NCI-H526 treated with DMSO at 0.1 percent for 48 hours (cell line): ENCODE data around the gene NSMCE1.

ENCODE experiments used
- DNase-seq: peaks from one replicate; lab custom pipeline; 2025; lab: John Stamatoyannopoulos, UW

NSMCE1 gene

DNA sequence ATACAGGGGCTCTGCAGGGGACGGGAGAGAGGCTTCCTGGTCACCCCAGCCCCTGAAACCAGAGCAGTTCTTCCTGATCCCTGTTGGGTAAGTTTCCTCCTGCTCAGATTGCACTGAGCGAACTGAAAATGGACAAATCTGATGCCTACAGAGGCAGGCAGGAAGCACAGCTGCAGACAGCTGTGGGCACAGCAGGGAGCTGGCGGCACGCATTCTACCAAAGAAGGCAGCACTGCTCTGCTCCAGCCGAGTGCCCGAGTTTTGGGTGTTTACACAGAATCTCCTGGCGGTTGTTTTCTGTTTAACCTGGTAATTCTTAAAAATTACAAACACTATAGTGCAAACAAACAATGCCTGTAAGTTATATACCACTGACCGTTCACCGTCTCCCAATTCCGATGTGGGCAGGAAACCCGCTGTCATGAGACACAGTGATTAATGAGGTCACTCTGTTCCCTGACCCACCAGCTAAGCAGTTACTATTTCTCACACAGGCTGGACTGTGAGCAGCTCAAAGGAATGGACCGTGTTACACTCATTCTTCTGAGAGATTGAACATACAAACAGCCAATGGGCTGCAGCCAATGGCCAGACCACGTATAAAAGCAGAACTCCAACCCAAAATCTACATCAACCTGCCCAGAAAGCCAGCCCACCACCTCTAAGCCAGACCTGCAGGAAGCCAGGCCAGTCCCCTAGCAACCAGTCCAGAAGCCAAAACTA lies 25.5 kb downstream of the NSMCE1 start:
- no peak for DNase-seq

GRCh38 chr16:27242398-27242797 lies 26.2 kb downstream of the NSMCE1 start:
- DNase-seq: no peak

DNA sequence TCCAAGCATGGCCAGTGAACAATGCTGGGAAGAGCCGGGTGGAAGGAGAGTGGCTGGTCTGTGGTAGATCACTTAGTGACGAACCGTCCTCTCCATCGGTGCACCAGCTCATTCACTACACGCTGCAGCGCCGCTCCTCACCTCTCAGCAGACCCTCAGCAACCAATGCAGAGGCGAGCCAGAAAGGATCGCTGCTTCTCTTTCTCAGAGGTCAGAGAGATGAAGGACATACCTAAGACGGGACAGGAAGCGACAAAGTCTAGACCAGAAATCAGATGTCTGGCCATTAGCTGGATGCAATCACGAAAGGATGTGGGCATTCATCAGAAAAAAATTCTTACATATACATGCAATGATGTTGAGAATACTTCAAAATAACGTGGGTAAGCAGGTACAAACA lies 26.9 kb downstream of the NSMCE1 start:
- no peak for DNase-seq

DNA sequence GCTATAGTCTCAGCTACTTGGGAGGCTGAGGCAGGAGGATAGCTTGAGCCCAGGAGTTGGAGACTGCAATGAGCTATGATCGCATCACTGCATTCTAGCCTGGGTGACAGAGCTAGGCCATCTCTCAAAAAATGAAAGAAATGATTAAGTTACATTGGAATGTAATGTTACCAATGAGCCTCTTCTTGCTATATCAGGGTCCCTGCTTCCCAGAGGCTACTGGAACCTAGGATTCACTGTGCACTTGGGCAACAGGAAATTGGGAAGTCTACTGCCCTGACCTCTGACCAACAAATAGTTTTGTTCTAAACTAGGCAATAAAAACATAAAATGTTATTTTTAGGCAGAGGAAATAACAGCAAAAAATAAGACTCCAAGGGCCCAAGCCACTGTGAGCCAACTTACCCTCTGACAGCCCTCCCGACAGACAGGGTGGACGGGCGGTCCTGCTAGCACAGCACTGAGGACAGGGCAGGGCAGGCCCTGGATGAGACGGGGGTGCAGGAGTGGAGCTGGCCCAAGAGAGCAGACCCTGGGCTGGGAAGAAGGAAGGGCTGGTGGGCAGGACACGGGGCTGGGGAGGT lies 27.5 kb downstream of the NSMCE1 start:
- no peak for DNase-seq

DNA sequence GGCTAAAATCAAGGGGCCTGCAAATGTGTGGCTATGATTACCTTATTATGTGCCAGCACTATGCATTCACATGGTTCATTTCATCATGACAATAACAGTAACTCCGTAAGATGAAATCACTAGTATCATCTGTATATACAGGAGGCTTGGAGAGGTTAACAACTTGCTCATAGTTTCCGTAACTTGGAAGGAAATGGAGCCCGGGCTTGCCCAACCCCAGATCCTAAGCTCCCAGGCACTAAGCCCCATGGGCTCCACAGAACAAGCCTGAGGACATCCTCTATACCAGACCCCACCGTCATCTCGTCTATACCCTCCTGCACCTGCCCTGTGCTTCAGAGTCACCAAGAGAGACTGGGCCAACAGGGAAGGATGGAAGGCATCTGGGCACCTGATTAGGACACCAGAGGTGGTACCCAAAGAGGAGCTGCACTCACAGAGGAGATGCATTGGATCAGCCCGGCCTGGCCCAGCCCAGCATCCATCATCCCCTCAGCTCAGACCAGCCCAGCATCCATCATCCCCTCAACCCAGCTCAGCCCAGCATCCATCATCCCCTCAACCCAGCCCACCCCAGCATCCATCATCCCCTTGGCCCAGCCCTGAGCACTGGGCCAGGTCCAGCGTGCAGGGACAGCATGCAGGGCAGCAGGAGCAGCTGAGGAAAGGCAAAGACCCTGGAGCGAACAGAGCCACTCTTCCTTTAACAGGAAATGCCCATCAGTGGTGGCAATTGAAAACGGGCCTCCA lies 28.5 kb downstream of the NSMCE1 start:
- DNase-seq: no peak

- DNase-seq: no peak
Measured at GRCh38 chr16:27239026-27239425, 29.5 kb downstream of the NSMCE1 start.

GRCh38 chr16:27238591-27238990 lies 30.0 kb downstream of the NSMCE1 start:
- no peak for DNase-seq

GRCh38 chr16:27238016-27238587 lies 30.5 kb downstream of the NSMCE1 start:
- DNase-seq: no peak

DNA sequence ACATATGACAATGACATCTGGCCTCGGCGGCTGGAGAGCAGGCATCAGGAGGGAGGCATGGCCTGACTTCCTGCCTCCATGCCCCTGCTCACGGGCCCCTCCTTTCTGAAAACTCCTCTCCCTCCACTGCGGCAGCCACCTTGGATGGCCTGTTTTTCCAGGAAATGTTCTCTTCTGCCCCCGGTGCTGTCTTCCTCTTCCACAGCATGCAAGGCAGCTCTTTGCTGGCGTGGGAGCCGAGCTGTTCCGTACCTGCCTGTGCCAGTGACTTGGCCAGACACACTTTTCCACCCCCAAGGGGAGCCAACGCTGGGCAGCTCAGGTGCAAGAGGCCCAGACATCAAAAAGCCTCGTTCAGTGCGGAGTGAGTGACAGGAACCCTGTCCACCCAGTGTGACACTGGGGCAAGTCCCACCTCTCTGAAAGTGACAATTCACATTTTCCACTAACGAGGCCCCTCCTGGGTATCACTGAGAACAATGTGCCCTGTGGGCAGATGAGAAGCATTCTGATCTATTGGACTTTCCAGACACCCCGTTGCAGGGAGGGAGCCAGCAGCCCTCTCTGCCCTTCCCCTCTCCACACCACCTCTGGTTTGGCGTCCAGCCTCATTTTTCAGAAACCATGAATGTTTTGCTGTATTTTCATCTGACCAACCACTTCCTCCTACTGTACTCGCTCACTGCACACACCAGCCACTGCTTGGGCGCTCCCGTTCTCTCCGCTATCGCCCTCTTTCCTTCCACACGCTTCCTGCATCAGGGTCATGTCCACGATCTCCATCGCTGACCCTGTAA lies 31.2 kb downstream of the NSMCE1 start:
- DNase-seq: no peak

- DNase-seq: no peak
Measured at GRCh38 chr16:27236635-27237218, 31.8 kb downstream of the NSMCE1 start.

- DNase-seq: no peak
Measured at GRCh38 chr16:27235938-27236245, 32.7 kb downstream of the NSMCE1 start.

GRCh38 chr16:27235055-27235937 lies 33.3 kb downstream of the NSMCE1 start:
- peak; percentile 17 for DNase-seq

DNA sequence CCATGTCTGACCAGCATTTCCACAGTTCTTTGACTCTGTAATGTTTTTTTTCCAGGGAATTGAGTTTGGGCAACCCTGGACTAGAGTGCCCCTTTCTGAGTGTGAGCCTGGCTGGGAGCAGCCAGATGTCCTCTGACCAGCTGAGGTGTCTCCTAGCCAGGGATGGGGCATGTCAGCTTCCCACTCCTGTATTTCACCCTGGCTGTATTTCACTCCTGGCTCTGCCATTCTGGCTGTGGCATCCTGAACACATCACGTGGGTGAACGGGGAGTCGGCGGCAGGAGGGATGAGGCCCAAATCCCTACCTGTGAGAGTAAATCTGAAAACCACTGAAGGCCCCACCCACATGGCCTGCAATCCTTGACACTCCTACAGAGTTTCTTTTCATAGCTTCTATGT lies 34.0 kb downstream of the NSMCE1 start:
- no peak for DNase-seq

- DNase-seq: no peak
Measured at GRCh38 chr16:27234171-27234570, 34.4 kb downstream of the NSMCE1 start.

GRCh38 chr16:27233731-27234130 lies 34.8 kb downstream of the NSMCE1 start:
- no peak for DNase-seq

GRCh38 chr16:27232901-27233625 lies 35.5 kb downstream of the NSMCE1 start:
- no peak for DNase-seq

DNA sequence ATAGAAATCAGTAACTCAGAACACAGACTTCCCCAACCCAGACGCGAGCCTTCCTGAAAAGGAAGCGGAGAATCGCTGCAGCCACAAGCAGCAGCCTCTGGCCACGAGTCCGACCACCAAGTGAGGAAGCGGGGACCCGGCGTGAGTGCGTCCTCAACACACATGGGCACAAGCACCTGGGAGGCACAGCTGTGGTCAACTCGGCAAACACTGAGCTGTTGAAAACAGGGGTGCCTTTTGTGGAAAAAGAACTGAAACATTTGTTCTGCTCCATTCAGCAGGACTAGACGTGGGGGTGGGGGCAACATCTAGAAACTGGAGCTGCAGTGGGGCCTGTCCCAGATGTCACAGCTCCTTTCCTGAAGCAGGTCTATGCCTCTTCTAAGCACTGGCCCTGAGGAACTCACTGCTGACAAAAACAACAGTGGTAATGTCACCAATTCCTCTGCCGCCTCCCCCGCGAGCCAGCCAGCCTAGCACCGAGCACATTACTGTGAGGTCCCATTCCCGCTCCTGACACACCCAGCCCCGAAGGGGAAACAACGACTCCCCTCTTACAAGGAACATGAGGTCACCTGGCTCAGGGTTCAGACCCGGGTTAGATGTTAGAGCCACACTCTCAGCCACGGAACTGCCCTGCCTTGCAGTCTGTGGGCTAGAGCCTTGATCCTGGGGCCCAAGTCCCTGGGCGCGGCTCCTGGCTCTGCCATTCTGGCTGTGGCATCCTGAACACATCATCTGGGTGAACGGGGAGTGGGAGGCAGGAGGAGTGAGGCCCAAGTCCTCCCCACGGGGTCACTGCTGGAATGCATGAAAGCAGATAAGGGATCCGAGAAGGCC lies 36.3 kb downstream of the NSMCE1 start:
- no peak for DNase-seq

- no peak for DNase-seq
Measured at GRCh38 chr16:27231692-27232060, 36.9 kb downstream of the NSMCE1 start.

DNA sequence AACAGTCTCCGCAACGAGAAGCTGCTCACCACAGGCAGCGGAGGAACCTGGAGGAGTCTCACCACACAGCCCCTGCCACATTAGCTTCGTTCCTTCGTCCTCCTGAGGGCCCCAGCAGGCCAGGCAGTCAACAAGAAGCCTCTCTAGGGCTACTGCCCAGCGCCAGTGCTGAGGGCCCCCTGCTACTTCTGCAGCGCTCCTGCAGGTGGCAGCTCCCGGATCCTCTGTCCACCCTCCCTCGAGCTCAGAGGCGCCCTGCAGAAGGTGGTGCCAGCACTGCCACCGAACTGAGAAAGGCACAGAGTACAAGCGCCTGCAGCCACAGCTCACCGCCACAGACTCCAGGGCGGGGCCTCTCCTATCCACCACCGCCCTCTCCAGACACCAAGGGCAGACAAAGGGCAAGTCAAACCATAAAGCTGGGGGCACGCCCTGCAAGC lies 38.0 kb downstream of the NSMCE1 start:
- DNase-seq: no peak
